Gastroesophageal sphincter (tissue), 4 donors: Measurements from ENCODE around the gene ADAM30. TPM values are rescaled to one million over a fixed set of nuclear protein-coding genes. Genes with fewer than 3 reads are reported as not detected.

ENCODE experiments used
- ATAC-seq: fragments of 150-250 bp; one replicate; pipeline ENCODE4 v1.9.1; 2016; ENCODE audit warnings: mild to moderate bottlenecking, moderate library complexity
- H3K27ac ChIP-seq, 4 donors: fragments of 200-600 bp; sonication (generic) in 3 of 4; 1 replicate in 3 of 4; 2 replicates in 1 of 4; pipeline ENCODE4 v1.5.1; 2016 to 2019
- H3K27me3 ChIP-seq: fragments of 200-600 bp; sonication (generic); one replicate; pipeline ENCODE4 v1.5.1; 2019
- H3K36me3 ChIP-seq, 2 donors: fragments of 200-600 bp; sonication (generic); one replicate each; pipeline ENCODE4 v1.5.1; 2019; ENCODE audit warnings: control low read depth in 1 of 2
- H3K4me1 ChIP-seq, 3 donors: fragments of 200-600 bp; sonication (generic); 1 replicate in 2 of 3; 2 replicates in 1 of 3; pipeline ENCODE4 v1.5.1; 2016 to 2019; ENCODE audit warnings: control low read depth in 2 of 3
- H3K4me3 ChIP-seq, 2 donors: fragments of 200-600 bp; sonication (generic); one replicate each; pipeline ENCODE4 v1.5.1; 2019; ENCODE audit warnings: mild to moderate bottlenecking in 1 of 2, moderate library complexity in 1 of 2
- H3K9me3 ChIP-seq, 3 donors: fragments of 200-600 bp; sonication (generic); one replicate each; pipeline ENCODE4 v1.5.1; 2017 to 2019; ENCODE audit warnings: control low read depth in 2 of 3
- CTCF ChIP-seq, 4 experiments: fragments of 200-600 bp in 2 of 4; fragments of 450-650 bp in 2 of 4; sonication (generic) in 1 of 4; IDR thresholded peaks; one replicate each; pipeline ENCODE4 v1.5.1; 2017 to 2019; ENCODE audit warnings: antibody characterized with exemption in 4 of 4, mild to moderate bottlenecking in 2 of 4, moderate library complexity in 2 of 4
- EP300 ChIP-seq: sonication (generic); formaldehyde crosslinking; IDR thresholded peaks from one replicate; pipeline ENCODE4 v1.6.1; 2017; ENCODE audit warnings: antibody characterized with exemption, mild to moderate bottlenecking
- POLR2A ChIP-seq, 2 donors: fragments of 450-650 bp; IDR thresholded peaks; one replicate each; pipeline ENCODE4 v1.6.1; 2017; ENCODE audit warnings: antibody characterized with exemption in 2 of 2, mild to moderate bottlenecking in 2 of 2, moderate library complexity in 1 of 2
- POLR2AphosphoS5 ChIP-seq: sonication (generic); formaldehyde crosslinking; IDR thresholded peaks from one replicate; pipeline ENCODE4 v1.6.1; 2017; ENCODE audit warnings: antibody characterized with exemption
- WGBS, 2 donors: methylation state at CpG; one replicate each; pipeline ENCODE4 v1.1.5; 2018; ENCODE audit warnings: low coverage in 1 of 2; 5-methylcytosine and 5-hydroxymethylcytosine counted together
- total RNA-seq, 4 donors: library from RNA; depleted of rRNA; stranded (reverse); fragments of >200 nt; gene quantifications; one replicate each; pipeline ENCODE4 v1.1.0, GENCODE V29; 2016

Gene ADAM30
- total RNA-seq, 4 donors from 2014 or later = not detected

GRCh38 chr1:119935915-119936314 is 39.6 kb upstream of the ADAM30 start:
- Histone ChIP-seq H3K27ac (no peak overlapping the region), H3K27me3 (no peaks in the 10 kb centered on the region), H3K36me3 (peaks cover 9 to 89% of the 10 kb centered on the region in 2 donors), H3K9me3 (peaks cover 0 to 11% (median 0%) of the 10 kb centered on the region in 3 donors), H3K4me3 (no peak overlapping the region), H3K4me1 (no peaks in the 10 kb centered on the region)
- TF ChIP-seq EP300 = no peak
- TF ChIP-seq POLR2A (IDR thresholded peaks at IDR 0.05) = no peak
- TF ChIP-seq POLR2AphosphoS5 = no peak
- TF ChIP-seq CTCF (IDR thresholded peaks at IDR 0.05) = no peak
- no CpG with 5 or more reads among the region's 2 CpGs for whole genome bisulfite sequencing, 2 donors
- ATAC-seq = no peak

GRCh38 chr1:119935373-119935772 is 39.1 kb upstream of the ADAM30 start:
- TF ChIP-seq EP300 = no peak
- TF ChIP-seq CTCF (IDR thresholded peaks at IDR 0.05) = no peak
- Histone ChIP-seq H3K27ac (no peak overlapping the region), H3K9me3 (peaks cover 0 to 11% (median 0%) of the 10 kb centered on the region in 3 donors), H3K36me3 (peaks cover 9 to 88% of the 10 kb centered on the region in 2 donors), H3K4me1 (no peaks in the 10 kb centered on the region), H3K27me3 (no peaks in the 10 kb centered on the region), H3K4me3 (no peak overlapping the region)
- ATAC-seq = no peak
- 82 to 100% methylated on average over 1 of the region's 1 CpG for WGBS, 2 donors

- Histone ChIP-seq H3K4me3 (no peak overlapping the region), H3K4me1 (no peaks in the 10 kb centered on the region), H3K27me3 (no peaks in the 10 kb centered on the region), H3K36me3 (peaks cover 5 to 89% of the 10 kb centered on the region in 2 donors), H3K27ac (no peak overlapping the region), H3K9me3 (peaks cover 0 to 11% (median 0%) of the 10 kb centered on the region in 3 donors)
- ATAC-seq = no peak
- TF ChIP-seq POLR2A (IDR thresholded peaks at IDR 0.05) (no peak), EP300 (no peak), CTCF (IDR thresholded peaks at IDR 0.05) (no peak), POLR2AphosphoS5 (no peak)
These were observed 37.1 kb upstream of the ADAM30 start for GRCh38 chr1:119933397-119933796.

- peaks cover 0 to 11% (median 0%) of the 10 kb centered on the region in 3 donors for H3K9me3 ChIP-seq
- H3K4me3 ChIP-seq = no peak overlapping the region
- peaks cover 0 to 89% of the 10 kb centered on the region in 2 donors for H3K36me3 ChIP-seq
- TF ChIP-seq CTCF (IDR thresholded peaks at IDR 0.05) (no peak), EP300 (no peak), POLR2AphosphoS5 (no peak), POLR2A (IDR thresholded peaks at IDR 0.05) (no peak)
- no peak for ATAC-seq
- H3K27me3 ChIP-seq = no peaks in the 10 kb centered on the region
- H3K27ac ChIP-seq = no peak overlapping the region
- WGBS, 2 donors = 85 to 100% methylated on average over 1 of the region's 1 CpG
- H3K4me1 ChIP-seq = no peaks in the 10 kb centered on the region
These were observed 33.5 kb upstream of the ADAM30 start for GRCh38 chr1:119929643-119930315.

GRCh38 chr1:119926553-119926952 is 30.2 kb upstream of the ADAM30 start:
- ATAC-seq = no peak
- Histone ChIP-seq H3K4me3 (no peak overlapping the region), H3K27me3 (no peaks in the 10 kb centered on the region), H3K27ac (no peak overlapping the region), H3K4me1 (no peaks in the 10 kb centered on the region), H3K9me3 (no peaks in the 10 kb centered on the region), H3K36me3 (peaks cover 0 to 93% of the 10 kb centered on the region in 2 donors)
- TF ChIP-seq EP300 (no peak), POLR2AphosphoS5 (no peak), POLR2A (IDR thresholded peaks at IDR 0.05) (no peak), CTCF (IDR thresholded peaks at IDR 0.05) (no peak)
- 50% methylated on average over 1 of the region's 3 CpGs; no CpG with 5 or more reads in 1 of the 2 donors for WGBS, 2 donors
